Suprapubic skin (tissue), 3 donors: ENCODE data around the gene C20orf96.

ENCODE experiments used
- CTCF ChIP-seq, 2 donors: fragments of 200-600 bp in 1 of 2; fragments of 450-650 bp in 1 of 2; sonication (generic) in 1 of 2; IDR thresholded peaks; one replicate each; pipeline ENCODE4 v1.5.1; 2016 to 2019; ENCODE audit warnings: antibody characterized with exemption in 2 of 2, mild to moderate bottlenecking in 1 of 2, moderate library complexity in 1 of 2
- POLR2AphosphoS5 ChIP-seq, 3 donors: sonication (generic); formaldehyde crosslinking; IDR thresholded peaks; one replicate each; pipeline ENCODE4 v1.6.1; 2017; ENCODE audit warnings: antibody characterized with exemption in 3 of 3

GRCh38 chr20:310645-311044 lies 20.1 kb upstream of the C20orf96 start:
- TF ChIP-seq POLR2AphosphoS5 (IDR thresholded peaks at IDR 0.05) (no peak), CTCF (IDR thresholded peaks at IDR 0.05) (no peak)
